ENCODE results near the gene ATP2C2.

ATP2C2 gene

GRCh38 chr16:84477661-84478060, 109.3 kb downstream of the ATP2C2 start:
- no peak overlapping the region for H3K4me3 Mint-ChIP-seq
- no peaks in the 10 kb centered on the region for H3K36me3 Mint-ChIP-seq (ENCODE audit: low read depth)

DNA sequence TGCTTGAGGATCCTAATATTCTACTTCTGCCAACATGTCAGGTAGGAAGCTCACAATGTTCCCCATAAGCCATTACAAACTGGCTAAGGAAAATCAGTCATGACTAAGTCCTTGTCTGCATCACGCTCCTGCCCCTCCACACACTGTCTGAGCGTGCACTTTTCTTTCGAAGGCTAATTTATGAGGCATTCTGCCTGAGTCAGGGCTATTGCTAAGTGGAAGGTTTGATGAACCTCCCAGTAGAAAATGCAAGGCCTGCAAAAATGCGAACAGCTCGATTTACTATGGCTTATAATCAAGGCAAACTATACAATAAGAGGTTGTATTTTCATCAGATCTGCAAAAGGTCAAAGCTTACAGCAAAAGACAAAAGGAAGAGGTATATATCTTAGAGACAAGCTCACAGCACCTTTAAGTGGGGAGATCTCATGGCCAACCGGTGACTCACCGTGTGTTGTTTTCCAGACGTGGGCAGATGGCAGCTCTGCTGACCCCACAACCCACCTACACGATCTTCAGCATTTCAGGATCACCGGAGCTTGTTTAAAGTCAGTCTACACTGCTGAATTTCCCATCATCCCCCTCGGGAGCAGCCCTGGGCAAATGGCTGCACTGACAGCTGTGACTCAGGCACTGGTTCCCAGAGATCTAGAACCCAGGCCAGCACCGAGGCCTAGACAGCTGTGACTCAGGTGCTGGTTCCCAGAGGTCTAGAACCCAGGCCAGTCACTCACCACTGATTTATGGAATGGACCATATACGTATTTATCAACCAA, 110.0 kb downstream of the ATP2C2 start:
- H3K27ac Mint-ChIP-seq: no peak overlapping the region

More at GRCh38 chr16:84477661-84478060, 109.3 kb downstream of the ATP2C2 start:
- Mint-ChIP-seq H3K27me3 (no peaks in the 10 kb centered on the region), H3K4me1 (peaks cover 8% of the 10 kb centered on the region), H3K27ac (no peak overlapping the region), H3K9me3 (peaks cover 3% of the 10 kb centered on the region)
- DNase-seq (no peak), ATAC-seq (no peak)

DNA sequence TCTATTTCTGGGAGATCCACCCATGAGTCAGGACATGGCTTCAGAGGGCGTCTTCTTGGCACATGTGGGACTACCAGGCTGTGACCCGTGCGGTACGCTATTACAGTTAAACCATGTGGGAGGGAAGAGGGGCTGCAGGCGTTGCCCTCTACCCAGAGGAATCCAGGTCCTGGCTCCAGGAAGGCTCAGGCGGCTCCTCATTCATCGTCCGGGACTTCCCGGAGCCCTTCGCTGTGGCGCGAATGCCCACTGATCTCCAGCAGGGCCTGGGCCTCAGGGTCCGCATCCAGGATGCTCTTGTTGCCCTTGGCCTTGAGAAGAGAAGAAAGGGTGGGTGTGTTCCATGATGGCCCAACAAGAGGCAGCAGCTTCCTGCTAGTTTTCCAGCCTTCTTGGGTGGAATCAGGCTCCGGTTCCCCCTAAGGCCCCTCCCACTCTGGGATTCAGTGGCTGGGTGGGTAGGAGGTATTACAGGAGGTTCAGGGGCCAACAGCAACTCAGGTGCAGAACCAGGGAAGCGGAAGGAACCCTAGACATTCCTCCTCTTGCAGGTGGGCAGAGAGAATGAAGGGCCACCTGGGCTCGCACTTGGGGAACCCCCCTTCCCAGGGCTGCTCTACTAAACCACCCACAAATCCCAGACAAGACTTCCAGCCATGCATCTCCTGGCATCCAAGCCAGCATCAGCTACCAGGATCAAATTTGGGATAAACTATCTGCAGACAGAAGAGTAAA, 111.5 kb downstream of the ATP2C2 start:
- Mint-ChIP-seq H3K27me3 (no peaks in the 10 kb centered on the region), H3K4me1 (peaks cover 8% of the 10 kb centered on the region), H3K4me3 (no peak overlapping the region), H3K9me3 (no peaks in the 10 kb centered on the region), H3K27ac (no peak overlapping the region), H3K36me3 (ENCODE audit: low read depth) (no peaks in the 10 kb centered on the region)
- DNase-seq (no peak), ATAC-seq (no peak)

More for the DNA sequence above, 110.0 kb downstream of the ATP2C2 start:
- no peak overlapping the region for H3K4me3 Mint-ChIP-seq
- no peak for DNase-seq
- no peaks in the 10 kb centered on the region for H3K27me3 Mint-ChIP-seq
- H3K4me1 Mint-ChIP-seq: peaks cover 8% of the 10 kb centered on the region
- H3K36me3 Mint-ChIP-seq (ENCODE audit: low read depth): no peaks in the 10 kb centered on the region
- peaks cover 3% of the 10 kb centered on the region for H3K9me3 Mint-ChIP-seq
- peak; percentile 55 for ATAC-seq

DNA sequence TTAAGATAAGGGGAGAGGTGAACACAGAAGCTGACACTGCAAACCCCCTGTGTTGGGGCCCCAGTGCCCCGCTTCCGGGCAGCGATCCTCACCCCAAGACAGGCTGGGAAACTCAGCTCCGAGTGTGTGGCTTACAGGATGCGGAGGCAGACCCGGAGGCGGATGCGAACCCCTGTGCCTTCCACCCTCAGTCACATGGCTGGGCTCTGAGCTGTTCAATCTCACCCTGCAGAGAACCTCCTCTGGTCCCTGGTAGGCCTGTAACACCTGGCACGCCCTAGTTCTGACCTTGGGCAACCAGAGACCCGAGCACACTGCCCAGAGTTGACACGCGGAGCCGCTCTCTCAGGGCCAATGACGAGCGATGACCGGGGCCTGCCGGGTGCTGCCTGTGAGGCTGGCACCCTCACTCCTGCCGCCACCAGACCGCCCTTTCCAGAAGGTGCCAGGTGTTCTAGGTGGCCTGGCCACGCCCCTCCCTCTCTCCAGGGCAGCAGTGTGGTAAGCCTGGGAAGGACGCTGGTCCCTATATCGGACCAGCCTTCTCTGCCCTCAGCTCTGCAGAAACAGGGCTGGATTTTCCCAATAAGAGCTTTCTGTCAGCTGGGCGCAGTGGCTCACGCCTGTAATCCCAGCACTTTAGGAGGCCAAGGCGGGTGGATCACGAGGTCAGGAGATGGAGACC, 112.9 kb downstream of the ATP2C2 start:
- DNase-seq (no peak), ATAC-seq (no peak)
- no peak overlapping the region for H3K27ac Mint-ChIP-seq
- peaks cover 8% of the 10 kb centered on the region for H3K4me1 Mint-ChIP-seq
- H3K4me3 Mint-ChIP-seq: no peak overlapping the region
- H3K27me3 Mint-ChIP-seq: no peaks in the 10 kb centered on the region
- no peaks in the 10 kb centered on the region for H3K36me3 Mint-ChIP-seq (ENCODE audit: low read depth)
- H3K9me3 Mint-ChIP-seq: no peaks in the 10 kb centered on the region

DNA sequence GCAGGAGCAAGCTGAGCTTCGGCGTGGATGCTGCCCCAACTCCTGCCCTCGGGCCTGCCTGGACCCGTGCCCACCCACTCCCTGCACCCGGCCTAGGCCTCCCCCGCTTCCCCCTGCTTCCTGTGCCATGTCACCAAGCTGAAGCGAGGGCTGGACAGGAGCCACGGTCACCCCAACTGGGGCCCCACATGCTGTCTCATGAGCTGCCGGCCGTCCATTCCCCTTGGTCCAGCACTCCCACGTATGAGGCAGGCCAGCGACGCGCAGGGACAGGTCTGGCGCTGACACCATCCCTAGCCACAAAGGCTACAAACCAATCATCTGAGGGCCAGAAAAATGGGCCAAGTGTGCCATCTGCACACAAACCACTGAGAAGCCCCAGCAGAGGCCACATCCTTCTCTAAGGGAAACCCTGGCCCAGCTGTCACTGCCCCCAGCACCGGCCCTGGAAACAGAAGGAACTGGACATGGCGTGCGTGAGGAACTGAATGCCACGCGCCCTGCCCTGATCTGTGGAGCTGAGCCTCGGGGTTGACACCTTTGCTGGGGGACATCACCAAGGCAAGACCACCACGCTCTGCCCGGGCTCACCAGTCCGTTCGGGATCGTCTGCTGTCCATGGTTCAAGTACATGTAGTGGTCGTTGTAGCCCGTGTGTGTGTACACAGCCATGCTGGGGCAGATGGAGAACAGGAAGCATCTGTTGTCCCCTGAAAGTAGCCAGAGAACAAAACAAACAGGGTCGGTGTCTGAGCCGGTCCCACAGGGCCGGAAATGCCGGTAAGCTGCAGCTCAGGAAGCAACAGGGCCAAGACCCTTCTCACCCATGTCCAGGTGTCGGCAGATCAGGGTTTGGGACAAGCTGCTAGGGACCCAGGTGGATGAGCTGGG, 113.9 kb downstream of the ATP2C2 start:
- H3K36me3 Mint-ChIP-seq (ENCODE audit: low read depth): no peaks in the 10 kb centered on the region
- no peak for DNase-seq

GRCh38 chr16:84482951-84483881, 114.9 kb downstream of the ATP2C2 start:
- no peak overlapping the region for H3K4me3 Mint-ChIP-seq
- no peaks in the 10 kb centered on the region for H3K27me3 Mint-ChIP-seq
- peaks cover 6% of the 10 kb centered on the region for H3K4me1 Mint-ChIP-seq
- H3K36me3 Mint-ChIP-seq (ENCODE audit: low read depth): no peaks in the 10 kb centered on the region
- ATAC-seq (no peak), DNase-seq (no peak)
- H3K27ac Mint-ChIP-seq: no peak overlapping the region
- H3K9me3 Mint-ChIP-seq: no peaks in the 10 kb centered on the region

More for the DNA sequence above, 113.9 kb downstream of the ATP2C2 start:
- no peak overlapping the region for H3K4me3 Mint-ChIP-seq
- peaks cover 8% of the 10 kb centered on the region for H3K4me1 Mint-ChIP-seq
- H3K27me3 Mint-ChIP-seq: no peaks in the 10 kb centered on the region
- no peak overlapping the region for H3K27ac Mint-ChIP-seq
- no peak for ATAC-seq
- no peaks in the 10 kb centered on the region for H3K9me3 Mint-ChIP-seq

DNA sequence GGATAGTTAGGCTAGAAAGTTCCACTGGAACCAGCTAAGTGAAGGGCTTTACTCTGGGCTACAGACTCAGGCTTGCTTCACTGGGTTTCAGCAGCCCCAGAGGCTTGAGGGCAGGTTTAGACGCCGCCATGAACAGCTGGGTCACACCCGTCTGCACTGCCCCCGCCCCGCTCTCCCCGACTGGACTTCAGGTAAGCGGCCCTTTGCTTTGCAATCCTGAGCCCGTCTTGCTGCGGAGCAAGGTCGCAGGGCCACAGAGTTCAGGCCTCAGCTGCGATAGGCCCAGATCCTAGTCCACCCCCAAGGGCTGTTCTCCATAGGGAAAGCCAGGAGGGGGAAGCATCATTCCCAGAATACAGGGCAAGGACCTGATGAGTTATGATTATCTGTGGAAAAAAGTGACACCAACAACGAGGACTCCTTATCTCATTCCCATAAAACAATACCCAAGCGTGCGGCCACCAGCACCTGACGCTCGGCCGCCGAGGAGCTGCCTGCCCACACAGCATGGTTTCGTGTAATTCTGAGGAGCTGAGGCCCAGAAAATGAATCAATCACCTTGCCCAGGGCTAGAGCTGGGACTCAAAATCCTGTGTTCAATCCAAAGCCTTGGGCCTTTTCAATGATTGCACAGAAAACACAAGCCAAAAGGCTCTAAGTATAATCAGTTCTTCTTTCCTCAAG, 115.7 kb downstream of the ATP2C2 start:
- ATAC-seq (no peak), DNase-seq (no peak)
- Mint-ChIP-seq H3K4me3 (no peak overlapping the region), H3K27me3 (no peaks in the 10 kb centered on the region), H3K9me3 (no peaks in the 10 kb centered on the region), H3K36me3 (ENCODE audit: low read depth) (no peaks in the 10 kb centered on the region), H3K27ac (no peak overlapping the region), H3K4me1 (no peaks in the 10 kb centered on the region)

GRCh38 chr16:84484579-84485254, 116.4 kb downstream of the ATP2C2 start:
- H3K27me3 Mint-ChIP-seq: no peaks in the 10 kb centered on the region
- peak; percentile 34 for DNase-seq
- H3K36me3 Mint-ChIP-seq (ENCODE audit: low read depth): no peaks in the 10 kb centered on the region
- H3K9me3 Mint-ChIP-seq: no peaks in the 10 kb centered on the region
- no peak overlapping the region for H3K4me3 Mint-ChIP-seq
- no peaks in the 10 kb centered on the region for H3K4me1 Mint-ChIP-seq
- ATAC-seq: no peak
- H3K27ac Mint-ChIP-seq: no peak overlapping the region

DNA sequence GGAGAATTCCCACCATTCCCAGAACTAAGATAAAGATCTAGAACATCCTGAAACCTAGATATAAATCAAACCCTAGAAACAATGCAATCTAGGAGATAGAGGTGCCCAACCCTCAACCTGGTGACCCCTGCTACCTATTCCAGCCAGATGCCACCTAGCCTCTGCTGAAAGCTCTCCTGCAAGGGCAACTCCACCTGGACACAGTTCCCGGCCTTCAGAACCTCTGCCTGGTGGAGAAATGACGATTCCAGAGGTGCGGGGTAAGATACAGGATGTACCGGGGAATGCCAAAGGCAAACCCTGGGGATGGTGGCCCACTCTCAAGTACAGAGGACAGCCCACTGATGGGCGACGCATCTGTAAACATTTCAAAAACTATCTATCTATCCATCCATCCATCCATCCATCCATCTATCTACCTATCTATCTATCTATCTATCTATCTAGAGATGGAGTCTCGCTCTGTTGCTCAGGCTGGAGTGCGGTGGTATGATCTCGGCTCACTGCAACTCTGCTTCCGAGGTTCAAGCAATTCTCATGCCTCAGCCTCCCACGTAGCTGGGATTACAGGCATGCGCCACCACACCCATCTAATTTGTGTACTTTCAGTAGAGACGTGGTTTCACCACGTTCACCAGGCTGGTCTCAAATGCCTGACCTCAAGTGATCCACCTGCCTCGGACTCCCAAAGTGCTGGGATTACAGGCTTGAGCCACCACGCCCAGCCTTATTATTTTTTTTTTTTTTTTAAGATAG, 117.1 kb downstream of the ATP2C2 start:
- no peaks in the 10 kb centered on the region for H3K4me1 Mint-ChIP-seq
- no peak for DNase-seq

GRCh38 chr16:84486126-84486525, 117.8 kb downstream of the ATP2C2 start:
- Mint-ChIP-seq H3K4me3 (no peak overlapping the region), H3K36me3 (ENCODE audit: low read depth) (peaks cover 7% of the 10 kb centered on the region), H3K9me3 (no peaks in the 10 kb centered on the region), H3K27me3 (no peaks in the 10 kb centered on the region), H3K27ac (no peak overlapping the region), H3K4me1 (no peaks in the 10 kb centered on the region)
- ATAC-seq (no peak), DNase-seq (no peak)

More for the DNA sequence above, 117.1 kb downstream of the ATP2C2 start:
- H3K36me3 Mint-ChIP-seq (ENCODE audit: low read depth): peaks cover 3% of the 10 kb centered on the region
- no peaks in the 10 kb centered on the region for H3K9me3 Mint-ChIP-seq
- no peak overlapping the region for H3K4me3 Mint-ChIP-seq
- H3K27ac Mint-ChIP-seq: no peak overlapping the region
- no peaks in the 10 kb centered on the region for H3K27me3 Mint-ChIP-seq
- no peak for ATAC-seq

DNA sequence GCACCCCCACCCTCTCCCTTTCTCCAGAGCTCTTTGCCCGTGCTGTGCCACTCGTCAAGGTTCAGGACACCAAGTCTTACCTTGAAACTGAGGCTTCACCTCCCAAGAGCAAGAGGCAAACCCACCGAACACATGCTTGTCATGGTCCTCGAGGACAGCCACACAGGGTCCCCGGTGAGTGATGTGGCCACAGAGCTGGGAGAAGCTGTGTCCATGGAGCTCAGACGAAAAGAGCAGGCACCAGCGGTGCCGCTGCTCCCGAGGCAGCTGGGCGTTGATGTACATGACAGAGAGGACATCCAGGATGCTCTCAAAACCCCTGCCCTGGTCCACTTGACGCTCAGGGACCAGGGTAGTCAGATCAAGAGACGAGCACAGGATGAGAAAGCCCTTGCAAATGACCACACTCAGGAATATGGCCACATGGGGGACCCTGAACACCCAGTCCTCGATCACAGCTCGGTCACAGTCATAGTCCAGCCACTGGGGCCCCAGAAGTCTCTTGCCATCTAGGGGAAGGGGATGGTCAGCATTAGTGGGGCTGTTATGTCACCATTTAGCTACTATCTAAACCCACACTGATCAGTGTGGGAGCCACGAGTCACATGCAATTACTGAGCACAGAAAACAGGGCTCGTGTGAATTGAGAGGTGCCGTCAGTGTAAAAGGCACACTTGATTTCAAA, 118.4 kb downstream of the ATP2C2 start:
- Mint-ChIP-seq H3K27ac (no peak overlapping the region), H3K27me3 (no peaks in the 10 kb centered on the region), H3K9me3 (no peaks in the 10 kb centered on the region), H3K4me1 (no peaks in the 10 kb centered on the region), H3K36me3 (ENCODE audit: low read depth) (peaks cover 7% of the 10 kb centered on the region), H3K4me3 (no peak overlapping the region)
- DNase-seq (no peak), ATAC-seq (no peak)
